Inflammatory macrophage (primary cell): ENCODE data around the gene MINDY4B.
"Not testable (repeated sequence)": the region's sequence is repeated elsewhere in the genome, so short reads cannot be mapped to it uniquely, and the experiment has no call there.

Experiments
- DNase-seq, 2 donors: peaks; one replicate each; pipeline ENCODE4 v3.0.0-alpha.2; 2020 to 2022

MINDY4B gene

DNA sequence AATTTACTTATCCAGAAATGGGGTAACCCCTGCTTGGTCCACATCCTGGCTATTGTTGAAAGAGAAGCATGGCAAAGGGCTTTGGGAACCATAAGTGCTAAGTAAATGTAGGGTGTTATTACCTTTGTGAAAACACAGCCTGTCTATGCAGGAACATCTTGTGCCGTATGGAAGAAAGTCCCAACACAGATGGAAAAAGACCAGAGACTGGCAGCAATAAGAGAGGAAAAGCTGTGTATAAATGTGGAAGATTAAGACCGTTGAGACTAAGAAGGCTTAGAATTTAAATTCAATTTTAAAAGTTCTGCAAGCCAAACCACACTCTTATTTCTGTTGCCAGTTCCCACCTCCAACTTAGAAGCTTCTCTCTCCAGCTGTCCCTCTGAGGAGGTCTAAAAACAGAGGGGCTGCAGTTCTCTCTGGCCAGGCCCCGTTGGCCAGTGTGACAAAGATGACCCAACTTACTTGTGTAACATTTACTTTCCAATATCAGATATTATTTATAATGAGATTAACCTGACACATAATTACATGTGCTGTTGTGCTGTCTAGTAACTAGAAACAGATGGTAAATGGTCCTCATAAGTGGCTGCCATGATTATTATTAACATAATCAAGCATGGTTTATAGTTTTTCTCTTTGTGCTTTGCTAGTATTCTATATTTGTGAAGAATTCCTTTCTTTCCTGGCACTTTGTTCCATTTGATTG is 7.0 kb downstream of the MINDY4B start:
- no peak for DNase-seq

DNA sequence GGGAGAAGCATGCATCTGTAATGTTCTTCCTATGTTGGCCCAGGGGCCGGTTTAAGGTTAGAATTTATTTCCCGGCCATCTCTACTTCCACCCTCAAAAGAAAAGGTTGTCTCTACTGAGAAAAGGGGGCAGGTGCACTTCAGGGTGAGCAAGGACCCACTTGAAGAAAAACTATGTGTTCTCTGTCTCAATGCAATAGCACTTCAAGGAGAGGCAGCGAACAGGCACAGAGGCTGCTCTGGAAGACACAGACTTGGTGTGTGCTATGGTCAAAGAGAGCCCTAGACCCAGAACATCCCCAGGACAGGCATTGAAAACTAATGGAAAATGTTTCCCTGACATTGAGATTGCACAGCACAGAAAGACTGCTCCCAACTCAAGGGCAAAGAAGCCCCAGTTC is 7.6 kb downstream of the MINDY4B start:
- no peak for DNase-seq

DNA sequence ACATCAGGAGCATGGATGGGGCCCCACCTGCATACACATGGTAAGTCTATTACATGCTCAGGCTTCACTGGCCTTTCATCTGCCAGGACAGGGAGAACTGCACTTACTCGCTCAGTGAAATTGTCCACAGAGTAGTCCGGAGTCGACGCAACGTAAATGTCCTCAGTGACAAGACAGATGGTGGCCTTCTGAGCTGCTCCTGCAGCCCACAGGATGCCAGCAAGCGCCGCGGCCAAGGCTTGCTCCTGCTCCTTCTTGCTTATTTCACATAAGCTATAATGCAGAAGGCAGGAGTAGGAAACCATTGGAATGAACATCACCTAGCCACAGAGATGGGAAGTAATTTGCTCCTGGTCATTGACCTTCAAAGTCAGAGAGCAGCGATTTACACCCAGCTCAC is 14.4 kb downstream of the MINDY4B start:
- DNase-seq: no peak

DNA sequence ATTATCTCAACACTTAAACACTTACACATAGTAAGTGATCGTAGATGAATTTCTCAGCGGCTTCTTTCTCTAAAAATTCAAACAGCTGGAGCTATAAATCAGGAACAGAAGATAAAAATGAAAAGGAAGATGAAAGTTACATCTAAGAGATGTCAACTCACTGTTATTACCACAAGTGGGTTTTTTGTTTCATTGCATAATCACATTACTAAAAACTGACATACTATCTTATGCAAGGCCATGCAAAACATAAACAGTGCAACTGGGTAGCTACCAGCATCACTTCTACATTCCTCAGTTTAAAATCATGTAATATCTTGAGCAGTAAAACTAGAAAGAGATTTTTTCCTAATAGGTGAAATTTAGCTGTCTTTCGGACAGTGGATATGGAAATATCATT is 14.9 kb downstream of the MINDY4B start:
- DNase-seq: peak; percentile 62 to 92

DNA sequence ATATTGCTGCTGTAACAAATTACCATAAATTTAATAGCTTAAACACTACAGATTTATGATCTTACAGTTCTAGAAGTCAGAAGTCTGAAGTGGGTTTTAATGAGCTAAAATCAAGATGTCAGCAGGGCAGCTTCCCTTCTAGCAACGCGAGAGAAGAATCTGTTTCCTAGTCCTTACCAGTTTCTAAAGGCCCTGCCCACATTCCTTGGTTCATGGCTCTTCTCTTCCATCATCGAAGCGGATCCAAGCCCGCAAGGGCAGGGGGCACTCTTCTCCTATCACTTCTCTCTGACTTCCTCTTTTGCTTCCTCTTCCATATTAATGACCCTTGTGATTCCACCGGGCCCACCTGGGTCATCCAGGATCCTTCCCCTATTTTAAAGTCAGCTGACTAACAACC is 16.1 kb downstream of the MINDY4B start:
- DNase-seq: peak in 1 of 2 donors; percentile 42

DNA sequence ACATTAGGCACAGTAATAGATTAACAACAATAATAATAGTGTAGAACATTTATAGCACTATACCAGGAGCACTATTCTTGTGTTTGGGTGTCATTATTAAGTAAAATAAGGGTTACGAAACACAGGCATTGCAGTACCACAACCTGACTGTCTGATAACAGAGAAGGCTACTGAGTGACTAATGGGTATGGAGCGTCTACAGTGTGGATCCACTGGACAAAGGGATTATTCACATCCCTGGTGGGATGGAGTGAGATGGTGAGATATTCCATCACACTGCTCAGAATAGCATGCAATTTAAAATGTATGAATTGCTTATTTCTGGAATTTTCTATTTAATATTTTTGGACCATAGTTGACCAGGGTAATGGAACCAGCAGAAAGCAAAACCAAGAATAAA is 18.2 kb downstream of the MINDY4B start:
- no peak for DNase-seq

DNA sequence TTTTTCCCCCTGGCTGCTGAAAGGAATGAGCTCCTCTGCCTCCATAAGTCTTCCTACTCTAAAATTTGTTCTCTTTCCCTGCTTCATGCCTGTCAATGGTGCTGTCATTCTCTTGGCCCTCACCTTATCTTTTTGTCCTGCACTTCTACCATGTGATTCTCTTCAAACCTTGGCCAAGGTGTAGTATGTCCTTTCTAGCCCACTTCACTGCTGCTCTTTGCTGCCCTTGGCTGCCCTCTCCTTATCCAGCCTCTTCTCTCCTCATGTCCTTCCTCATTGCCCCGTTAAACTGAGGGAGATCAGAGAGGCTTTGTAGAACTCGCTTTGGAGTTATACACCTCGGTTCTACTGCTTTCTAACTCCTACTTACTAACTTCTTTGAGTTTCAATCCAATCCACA is 19.7 kb downstream of the MINDY4B start:
- DNase-seq: no peak

DNA sequence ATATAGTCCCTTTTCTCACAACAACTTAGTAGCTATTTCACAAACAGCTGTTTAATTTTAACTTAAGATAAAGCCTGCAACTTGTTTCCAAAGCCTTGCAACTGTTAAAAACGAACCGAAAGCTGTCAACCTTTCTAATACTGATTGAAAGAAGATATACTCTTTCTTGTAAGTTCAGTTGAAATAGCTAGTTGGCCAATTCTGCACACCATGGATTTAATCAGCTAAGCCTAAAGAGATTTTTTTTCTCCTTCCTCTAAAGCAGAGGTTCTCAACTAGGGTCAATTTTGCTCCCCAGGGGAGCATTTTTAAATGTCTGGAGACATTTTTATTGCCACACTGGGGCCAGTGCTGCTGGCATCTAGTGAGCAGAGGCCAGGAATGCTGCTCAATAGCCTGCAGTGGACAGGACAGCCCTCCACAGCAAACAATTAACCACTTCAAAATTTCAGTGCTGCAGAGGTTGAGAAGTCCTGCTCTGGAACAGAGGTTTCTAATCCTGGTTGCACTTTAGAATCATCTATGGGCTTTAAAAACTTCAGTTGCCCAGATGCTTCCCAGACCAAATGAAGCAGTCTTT is 26.2 kb downstream of the MINDY4B start:
- DNase-seq: no peak

DNA sequence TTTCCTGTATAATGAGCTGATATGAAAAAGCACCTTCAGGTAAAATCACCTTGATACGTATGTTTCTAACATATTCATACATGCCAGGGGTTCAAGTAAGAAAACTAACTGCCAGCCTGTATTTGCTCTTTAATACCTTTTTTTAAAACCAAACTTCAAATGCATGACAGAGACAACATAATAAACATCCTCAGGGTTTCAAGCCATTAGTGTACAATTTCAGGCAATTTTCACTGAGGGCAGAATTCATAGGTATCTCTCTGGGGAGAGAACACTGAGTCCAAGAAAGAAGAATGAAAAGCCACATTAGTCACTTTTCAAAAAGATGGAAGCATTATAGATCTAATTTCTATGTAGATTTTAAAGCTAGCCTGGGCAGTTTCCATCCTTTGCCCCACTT is 26.9 kb downstream of the MINDY4B start:
- no peak for DNase-seq

DNA sequence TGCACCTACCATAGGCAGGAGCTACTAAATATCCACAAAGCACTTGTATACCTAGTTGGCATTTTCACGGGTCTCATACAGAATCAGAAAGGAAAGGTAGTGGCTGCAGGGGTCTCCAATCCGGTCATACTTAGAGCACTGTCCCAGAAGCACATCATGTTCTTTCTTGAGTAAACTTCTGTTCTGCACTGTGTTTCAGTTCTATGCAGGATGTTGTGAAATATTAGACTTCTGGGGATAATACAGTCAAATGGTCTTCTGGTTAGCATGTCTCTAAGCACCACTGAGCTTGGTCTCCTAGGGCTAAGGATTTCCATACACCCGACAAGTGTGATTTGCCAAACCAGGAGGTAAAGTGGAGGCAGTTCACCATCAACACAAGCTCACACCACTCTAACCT is 27.9 kb downstream of the MINDY4B start:
- DNase-seq: no peak

DNA sequence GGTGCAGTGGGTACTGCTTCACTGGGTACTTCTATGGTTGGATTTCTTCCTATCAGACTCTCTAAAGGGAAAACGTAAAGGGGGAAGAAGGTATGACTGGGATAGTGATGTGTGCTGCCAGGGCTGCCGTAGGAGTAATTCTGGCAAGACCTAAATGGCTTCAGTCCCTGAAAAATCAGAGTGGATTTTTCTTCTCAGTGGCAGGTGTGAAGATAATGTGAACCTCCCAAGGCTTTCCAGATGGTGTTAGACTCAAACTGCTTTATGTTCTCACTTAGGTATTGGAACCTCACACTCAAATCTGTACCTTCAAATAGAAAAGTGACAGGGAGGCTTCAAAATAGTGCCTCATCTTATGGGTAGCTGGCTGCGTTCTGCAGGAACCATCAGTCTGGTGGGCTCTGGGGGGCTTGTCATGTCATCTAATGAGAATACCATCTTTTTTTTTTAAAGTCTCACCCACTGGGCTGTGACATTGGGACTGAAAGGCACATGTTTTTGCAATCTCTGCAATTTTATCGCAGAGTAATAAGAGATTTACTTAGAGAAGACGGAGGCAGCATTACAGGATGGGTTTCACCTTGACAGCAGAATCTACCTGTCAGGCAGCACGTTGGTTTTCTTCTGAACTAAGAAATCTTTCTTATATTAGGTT is 28.5 kb downstream of the MINDY4B start:
- DNase-seq: no peak

DNA sequence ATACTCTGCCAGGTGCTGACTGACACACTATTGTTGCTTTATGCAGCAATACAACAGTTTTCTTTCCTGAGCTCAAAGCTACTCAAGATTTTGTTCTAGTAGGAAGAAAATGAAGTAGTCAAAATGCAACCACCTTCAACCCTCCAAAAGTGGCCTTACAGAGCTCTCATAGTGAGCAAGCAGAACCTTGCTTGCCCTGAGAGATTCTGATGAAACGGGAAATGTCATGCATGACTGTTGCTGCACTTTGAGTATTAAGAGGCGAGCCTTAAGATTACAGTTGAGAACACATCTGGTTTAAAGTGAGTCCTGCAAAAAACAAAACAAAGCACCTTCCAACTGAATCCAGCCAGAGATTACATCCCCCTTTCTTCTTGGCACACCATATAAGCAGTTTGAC is 29.7 kb downstream of the MINDY4B start:
- peak; percentile 8 to 43 for DNase-seq

DNA sequence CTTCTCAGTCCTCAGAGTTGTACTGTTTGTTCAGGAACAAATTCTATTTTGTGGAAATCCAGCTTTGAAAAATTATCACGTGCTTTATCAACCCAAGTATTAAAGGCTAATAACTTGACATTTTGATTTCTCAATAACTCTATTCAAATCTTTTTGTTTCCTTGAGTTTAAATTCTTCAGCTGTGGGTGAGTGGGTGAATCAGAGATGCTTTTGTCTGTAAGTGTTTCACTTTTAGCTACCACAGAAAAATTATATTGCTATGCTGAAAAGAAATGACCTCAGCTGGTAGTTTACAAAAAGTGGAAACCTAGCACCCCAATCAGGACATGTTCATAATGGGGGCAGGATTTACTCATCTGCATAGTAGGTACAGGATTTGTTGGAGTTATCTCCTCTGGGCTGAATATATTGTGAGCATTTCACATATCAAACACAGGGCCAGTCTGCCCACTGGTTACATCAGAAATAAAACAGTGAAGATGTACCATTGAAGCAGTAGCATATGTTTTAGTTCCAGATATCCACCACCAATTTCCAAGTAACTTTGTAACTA is 30.5 kb downstream of the MINDY4B start:
- no peak for DNase-seq

DNA sequence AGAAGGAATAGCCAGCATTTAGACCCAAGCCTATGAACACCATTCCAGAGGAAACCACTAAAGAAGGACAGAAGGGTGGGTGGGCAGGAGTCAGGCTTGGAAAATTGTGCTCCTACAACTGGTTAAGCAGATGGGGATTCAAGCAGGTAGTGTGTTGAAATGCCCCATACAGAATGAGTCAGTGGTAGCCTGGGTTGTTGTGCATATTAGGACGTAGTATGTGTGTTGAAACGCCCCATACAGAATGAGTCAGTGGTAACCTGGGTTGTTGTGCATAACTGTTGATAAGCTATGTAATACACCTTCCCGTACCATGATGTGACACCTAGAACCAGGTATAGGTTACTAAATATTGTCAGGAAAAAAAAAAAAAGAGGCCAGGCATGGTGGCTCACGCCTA is 34.0 kb downstream of the MINDY4B start:
- no peak for DNase-seq

DNA sequence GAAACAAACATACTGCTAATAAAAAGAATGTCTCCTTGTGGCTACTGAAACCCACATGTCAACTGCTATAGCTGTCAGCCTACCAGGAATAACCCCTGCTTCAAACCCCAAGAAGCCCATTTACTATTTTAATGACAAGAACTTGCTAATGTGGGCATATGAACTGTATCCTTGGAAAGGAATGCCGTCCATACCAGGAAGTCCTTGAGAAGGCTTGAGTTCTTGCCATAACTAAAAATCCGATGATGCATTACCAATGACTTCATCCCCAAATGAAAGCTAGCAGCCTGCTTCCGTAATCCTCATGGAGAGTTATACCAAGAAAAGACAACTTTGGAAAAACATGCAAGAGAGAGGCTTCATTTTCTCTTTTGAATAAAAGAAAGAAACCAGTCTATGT is 34.8 kb downstream of the MINDY4B start:
- DNase-seq: no peak

DNA sequence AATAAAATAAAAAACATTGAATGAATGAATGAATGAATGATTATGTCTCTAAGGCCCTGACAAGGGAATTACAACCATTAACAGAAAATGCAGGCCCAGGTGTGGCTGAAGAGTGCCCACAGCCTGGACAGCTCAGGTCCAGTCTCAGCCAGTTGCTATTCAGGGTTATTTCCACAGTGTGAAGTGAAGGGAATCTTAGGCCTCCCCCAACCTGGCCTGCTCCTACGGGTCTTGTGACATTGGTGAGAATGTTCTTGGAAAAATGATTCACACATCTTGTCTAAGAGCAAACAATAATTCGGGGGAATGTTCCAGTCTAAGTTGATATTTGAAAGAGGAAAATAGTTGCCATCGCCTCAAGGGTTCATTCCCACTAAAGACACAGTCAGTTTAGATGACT is 37.0 kb downstream of the MINDY4B start:
- no peak for DNase-seq

DNA sequence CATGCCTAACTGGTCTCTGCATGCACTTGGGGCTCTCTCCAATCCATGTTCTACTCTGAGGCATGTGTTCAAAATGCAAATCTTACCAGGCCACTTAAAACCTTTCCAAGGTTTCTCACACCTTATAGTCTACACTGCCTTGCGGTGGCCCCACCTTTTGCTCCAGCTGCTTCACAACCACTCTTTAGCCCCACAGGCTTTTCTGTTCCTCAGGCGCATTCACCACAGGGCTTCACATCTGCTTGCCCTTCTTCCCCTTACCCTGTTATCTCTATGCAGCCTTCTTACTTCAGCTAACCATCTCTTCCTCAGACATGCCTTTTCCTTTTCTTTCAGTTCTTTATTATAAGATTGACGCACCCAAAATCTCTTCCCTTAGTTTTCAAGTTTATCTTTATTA is 37.8 kb downstream of the MINDY4B start:
- no peak for DNase-seq

DNA sequence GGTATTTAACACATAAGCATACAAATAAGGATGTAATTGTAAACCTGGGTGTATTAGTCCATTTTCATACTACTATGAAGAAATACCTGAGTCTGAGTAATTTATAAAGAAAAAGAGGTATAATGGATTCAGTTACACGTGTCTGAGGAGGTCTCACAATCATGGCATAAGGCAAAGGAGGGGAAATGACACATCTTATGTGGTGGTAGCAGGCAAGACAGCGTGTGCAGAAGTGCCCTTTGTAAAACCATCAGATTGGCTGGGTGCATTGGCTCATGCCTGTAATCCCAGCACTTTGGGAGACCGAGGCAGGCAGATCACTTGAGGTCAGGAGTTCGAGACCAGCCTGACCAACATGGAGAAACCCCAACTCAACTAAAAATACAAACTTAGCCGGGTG is 41.3 kb downstream of the MINDY4B start:
- not testable (repeated sequence) for DNase-seq

DNA sequence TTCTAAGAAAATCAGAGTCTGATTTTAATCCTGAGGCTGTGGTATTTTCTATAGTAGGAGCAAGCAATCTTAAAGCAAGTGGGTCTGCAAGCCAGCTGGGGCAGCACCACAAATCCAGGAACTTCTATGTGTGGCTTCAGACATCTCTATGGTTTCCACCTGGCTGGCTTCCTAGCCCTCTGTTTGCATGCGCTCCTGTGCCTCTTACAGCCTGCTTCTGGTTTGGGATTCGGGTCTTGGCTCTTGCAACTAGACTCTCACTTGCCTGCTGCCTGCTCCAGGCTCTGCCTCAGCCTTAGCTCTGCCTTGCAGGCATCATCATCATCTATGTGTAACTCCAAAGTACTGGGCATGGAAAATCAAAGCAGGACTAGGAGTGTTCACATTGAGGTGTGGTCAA is 43.4 kb downstream of the MINDY4B start:
- DNase-seq: no peak

DNA sequence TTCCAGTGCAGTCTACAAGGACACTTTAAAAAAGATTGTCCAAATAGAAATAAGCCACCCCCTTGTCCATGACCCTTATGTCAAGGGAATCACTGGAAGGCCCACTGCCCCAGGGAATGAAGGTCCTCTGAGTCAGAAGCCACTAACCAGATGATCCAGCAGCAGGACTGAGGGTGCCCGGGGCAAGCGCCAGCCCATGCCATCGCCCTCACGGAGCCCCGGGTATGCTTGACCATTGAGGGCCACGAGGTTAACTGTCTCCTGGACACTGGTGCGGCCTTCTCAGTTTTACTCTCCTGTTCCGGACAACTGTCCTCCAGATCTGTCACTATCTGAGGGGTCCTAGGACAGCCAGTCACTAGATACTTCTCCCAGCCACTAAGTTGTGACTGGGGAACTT is 47.3 kb downstream of the MINDY4B start:
- not testable (repeated sequence) for DNase-seq

DNA sequence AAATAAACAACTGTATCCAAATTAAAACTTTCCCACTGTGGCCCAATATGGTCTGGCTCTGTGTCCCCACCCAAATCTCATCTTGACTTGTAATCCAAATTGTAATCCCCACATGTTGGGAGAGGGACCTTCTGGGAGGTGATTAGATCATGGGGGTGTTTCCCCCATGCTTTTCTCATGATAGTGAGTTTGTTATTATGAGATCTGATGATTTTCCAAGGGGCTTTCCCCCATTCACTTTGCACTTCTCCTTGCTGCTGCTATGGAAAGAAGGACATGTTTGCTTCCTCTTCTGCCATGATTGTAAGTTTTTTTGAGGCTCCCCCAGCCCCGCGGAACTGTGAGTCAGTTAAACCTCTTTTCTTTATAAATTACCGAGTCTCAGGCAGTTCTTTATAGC is 55.0 kb downstream of the MINDY4B start:
- DNase-seq: no peak

DNA sequence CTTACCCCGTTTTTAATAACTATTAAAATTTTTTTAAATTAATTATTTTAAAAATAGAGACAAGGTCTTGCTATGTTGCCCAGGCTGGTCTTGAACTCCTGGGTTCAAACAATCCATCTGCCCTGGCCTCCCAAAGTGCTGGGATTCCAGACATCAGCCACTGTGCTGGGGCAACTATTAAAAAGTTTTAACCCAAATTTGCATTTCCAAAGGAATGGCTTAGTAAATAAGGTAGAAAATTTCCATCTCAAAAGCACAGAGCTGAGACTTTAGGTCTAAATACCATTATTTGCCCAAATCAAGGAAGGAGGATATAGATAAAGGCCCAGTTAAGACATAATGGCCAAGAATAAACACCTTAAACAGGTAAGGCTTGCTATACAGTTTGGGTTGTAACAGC is 56.4 kb downstream of the MINDY4B start:
- DNase-seq: no peak

DNA sequence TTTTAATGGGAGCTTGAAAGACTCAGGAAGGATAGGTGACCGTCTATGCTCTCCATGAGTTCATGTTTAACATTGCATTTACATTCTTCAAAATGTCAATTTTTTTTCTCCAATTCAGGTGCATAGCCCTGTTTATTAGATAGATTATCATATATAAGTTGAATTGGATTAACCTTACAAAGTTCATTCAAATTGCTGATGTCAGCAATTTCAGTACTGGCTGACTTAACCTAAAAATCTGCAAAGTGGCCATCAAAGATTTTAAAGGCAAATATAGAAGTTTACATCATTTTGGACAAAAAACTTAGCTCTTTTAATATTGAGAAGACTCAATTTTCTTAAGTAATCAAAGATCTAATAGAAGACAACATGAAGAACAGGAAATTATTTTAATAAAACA is 57.8 kb downstream of the MINDY4B start:
- DNase-seq: no peak

DNA sequence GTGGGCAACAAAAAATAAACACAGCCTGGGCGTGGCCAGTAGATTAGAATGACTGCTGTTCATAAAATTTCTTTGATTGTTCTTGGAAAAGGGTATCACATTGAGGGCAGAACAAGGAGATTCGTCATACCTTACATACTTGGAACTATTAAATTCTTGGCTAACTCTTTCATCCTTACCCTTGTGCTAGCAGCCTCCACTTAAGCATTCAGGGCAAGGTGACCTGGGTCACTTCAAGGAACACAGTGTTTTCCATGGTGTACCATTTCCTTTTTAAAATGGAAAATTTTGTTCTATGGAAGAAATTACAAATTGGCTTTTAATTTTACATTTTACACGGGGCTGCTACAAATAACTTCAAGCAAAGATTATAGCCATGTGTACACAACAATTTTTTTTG is 60.8 kb downstream of the MINDY4B start:
- no peak for DNase-seq
